ENCODE results near the gene PGA3.
"Not testable (repeated sequence)": the region's sequence is repeated elsewhere in the genome, so short reads cannot be mapped to it uniquely, and the experiment has no call there.

PGA3 gene

DNA sequence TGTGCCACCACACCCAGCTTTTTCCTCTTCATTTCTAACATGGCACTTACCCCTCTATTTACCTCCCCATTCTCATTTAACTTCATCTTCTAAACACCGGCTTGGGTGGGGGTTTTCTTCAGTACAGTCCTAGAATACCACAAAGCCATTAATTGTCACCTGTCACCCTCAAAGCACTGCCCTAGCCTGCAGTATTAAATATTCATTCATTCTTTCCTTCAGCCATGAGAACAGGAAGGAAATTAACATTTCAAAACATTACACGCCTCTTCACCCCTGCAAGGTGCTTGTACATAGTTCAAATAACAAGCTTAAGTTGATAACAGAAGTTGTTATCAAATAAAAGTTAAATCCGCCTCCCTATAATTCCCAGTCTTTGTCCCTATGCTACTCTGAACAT lies 31.4 kb upstream of the PGA3 start:
- no peak for DNase-seq (ENCODE audit: low spot score)

GRCh38 chr11:61172356-61172755 lies 31.0 kb upstream of the PGA3 start:
- no peak for DNase-seq (ENCODE audit: low spot score)

- DNase-seq (ENCODE audit: low spot score): no peak
These were observed 30.4 kb upstream of the PGA3 start for GRCh38 chr11:61172888-61173287.

DNA sequence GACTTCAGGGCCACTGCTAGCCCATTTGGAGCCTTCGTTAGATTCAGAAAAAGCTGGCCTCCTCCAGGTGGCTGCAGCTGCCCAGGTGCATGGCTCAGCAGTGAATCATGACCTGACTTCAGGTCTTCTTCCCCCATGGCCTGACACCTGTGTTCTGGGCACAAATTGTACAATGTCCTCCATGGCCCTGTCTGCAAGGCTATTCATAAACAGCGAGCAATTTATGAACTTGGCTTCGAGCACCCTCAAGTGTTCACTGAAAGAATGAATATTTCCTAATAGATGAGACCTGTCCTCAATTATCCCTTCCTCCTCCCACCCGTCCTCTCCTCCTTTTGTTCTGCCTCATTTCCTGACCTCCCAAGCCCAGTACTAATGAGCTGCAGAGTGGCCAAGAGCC lies 29.9 kb upstream of the PGA3 start:
- no peak for DNase-seq (ENCODE audit: low spot score)

DNA sequence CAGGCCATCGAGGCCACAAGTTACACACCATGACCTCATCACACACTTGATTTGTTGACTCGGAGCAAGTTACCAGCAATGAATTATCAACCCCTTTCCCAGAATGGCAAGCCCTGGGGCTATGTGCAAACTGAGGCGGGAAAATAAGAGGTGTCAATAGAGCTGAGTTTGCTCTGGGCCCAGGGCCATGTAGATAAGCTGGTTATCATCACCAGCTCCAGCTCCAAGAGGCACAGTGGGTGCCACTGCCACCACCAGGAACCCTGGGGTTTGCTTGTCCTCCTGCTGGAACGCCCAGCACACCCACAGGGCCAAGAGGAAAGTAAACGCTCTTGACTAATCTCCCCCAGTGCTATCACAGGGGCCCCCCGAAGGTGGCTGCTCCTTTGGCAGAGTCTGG lies 29.0 kb upstream of the PGA3 start:
- DNase-seq (ENCODE audit: low spot score): no peak

DNA sequence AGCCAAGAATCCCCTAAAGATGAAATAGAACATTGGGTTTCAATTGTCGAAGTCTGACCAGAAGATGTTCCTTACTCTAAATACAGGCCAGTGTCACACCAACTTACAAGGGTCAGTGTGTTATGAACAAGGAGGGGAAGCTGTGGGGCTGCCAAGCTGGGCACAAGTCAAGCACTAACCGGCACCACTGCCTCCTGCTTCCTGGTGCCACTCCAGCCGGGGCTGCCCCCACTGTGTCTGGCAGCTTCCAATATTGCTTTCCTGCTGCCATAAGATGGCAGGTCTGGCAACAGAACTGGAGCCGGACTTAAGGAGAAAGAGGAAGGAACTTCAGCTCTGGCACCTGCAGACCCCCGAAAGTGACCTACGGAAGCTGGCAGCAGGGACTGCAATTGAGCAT lies 28.4 kb upstream of the PGA3 start:
- DNase-seq (ENCODE audit: low spot score): no peak

GRCh38 chr11:61176446-61176845 lies 26.9 kb upstream of the PGA3 start:
- DNase-seq (ENCODE audit: low spot score): no peak

GRCh38 chr11:61180205-61180604 lies 23.1 kb upstream of the PGA3 start:
- DNase-seq (ENCODE audit: low spot score): not testable (repeated sequence)

DNA sequence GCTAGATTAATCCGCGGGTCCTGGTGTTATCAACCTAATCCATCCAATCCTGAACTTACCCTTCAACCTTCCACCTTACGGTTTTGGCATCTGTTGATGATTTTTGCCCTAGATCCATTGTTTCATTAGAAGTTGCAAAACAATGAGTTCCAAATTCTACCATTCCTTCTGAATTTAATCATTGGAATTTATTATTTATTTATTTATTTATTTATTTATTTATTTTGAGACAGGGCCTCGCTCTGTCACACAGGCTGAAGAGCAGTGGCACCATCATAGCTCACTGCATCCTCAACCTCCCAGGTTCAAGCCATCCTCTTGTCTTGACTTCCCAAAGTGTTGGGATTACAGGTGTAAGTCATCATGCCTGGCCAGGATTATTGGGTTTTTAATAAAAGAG lies 21.8 kb upstream of the PGA3 start:
- DNase-seq (ENCODE audit: low spot score): no peak

DNA sequence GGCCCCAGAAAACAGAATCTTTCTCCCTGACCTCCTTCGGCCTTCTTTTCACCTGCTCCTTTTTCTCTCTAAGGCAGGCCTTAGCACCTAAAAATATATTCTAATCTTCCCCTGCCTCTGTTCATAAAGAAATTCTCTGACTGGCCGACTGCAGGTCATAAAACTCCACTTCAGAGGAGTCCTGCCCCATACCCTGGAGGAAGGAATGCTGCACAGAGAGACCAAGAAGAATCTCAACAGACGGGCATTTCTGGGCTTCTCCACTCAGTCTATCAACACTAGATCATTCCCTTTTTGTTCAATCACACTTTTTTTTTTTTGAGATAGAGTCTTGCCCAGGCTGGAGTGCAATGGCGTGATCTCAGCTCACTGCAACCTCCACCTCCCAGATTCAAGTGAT lies 19.7 kb upstream of the PGA3 start:
- no peak for DNase-seq (ENCODE audit: low spot score)

GRCh38 chr11:61186504-61186903 lies 16.8 kb upstream of the PGA3 start:
- no peak for DNase-seq (ENCODE audit: low spot score)

DNA sequence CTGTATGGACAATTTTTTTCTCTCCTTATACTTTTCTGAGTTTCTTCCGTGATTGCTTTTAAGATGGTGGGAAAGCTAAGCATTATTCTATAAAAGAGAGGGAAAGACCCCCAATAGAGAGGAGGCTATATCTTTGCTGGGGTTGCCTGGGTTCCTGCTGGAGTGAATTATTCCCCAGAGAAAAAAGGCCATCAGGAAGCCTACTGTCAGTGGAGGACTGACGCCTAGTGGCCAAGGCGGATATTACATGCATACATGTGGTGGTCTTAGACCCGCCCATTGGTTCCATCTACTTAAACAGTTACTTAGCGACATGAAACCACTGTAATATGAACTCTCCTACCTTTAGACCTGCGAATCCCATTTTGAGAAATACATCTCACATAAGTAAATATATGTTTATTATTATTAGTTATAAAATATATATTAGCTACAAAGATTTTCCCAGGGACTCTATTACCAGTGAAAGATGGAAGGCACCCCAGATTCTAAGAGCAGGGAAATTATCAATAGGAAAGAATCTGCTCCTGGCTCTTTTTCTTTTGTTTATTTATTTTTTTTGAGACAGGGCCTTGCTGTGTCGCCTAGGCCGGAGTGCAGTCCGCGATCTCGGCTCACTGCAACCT lies 15.7 kb upstream of the PGA3 start:
- DNase-seq (ENCODE audit: low spot score): peak; percentile 68

- DNase-seq (ENCODE audit: low spot score): no peak
These were observed 13.4 kb upstream of the PGA3 start for GRCh38 chr11:61189933-61190332.

GRCh38 chr11:61193596-61193995 lies 9.7 kb upstream of the PGA3 start:
- DNase-seq (ENCODE audit: low spot score): no peak

DNA sequence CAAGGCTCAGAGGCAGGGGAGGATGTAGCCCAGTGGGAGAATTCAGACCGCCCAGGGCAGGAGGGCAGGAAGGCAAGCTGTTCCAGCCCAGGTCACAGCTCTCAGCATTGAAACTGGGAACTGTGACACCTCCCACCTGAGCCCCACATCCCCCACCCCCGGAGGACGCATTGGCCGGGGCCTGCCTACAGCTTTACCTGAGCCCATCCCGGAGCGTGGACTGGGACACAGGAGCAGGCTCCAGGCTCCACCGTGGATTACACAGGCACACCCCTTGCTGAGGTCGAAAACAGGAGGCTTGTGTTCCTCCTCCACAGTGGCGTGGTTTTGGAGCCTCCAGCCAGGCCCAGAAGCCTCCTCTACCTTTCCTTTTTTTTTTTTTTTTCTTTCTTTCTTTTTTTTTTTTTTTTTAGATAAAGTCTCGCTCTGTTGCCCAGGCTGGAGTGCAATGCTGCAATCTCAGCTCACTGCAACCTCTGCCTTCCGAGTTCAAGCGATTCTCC lies 9.1 kb upstream of the PGA3 start:
- no peak for DNase-seq (ENCODE audit: low spot score)

DNA sequence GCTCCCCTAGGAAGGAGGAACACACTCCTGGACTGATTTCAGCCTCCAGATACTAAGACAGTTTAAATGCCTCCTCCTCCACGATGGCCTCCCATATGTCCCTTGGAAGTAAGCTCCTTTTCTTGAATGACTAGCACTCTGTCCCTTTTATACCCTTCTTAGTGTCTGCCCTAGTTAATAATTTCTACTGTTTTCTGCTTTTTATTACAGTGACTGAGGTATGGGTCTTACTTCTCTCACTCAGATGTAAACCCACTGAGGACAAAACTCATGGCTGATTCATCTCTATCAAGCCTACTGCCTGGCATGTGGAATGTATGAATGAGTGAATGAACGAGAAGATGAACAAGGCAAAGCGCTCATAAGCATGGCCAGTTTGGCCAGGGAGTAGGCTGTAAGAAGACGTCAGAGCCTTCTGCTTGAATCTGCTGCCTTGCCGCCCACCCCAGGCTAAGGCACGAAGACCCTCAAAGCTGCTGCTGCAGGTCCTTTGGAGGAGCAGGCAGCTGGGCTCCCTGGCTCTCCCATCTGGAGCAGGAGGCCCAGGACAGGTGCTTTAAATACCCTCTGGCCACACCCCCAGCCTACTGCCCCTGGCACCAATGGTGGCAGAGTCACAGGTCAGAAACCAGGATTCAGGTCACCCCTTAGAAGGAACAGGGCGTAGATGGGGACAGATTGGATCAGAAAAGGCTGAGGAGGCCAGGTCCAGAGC lies 8.2 kb upstream of the PGA3 start:
- DNase-seq (ENCODE audit: low spot score): no peak

GRCh38 chr11:61195719-61196118 lies 7.6 kb upstream of the PGA3 start:
- no peak for DNase-seq (ENCODE audit: low spot score)

DNA sequence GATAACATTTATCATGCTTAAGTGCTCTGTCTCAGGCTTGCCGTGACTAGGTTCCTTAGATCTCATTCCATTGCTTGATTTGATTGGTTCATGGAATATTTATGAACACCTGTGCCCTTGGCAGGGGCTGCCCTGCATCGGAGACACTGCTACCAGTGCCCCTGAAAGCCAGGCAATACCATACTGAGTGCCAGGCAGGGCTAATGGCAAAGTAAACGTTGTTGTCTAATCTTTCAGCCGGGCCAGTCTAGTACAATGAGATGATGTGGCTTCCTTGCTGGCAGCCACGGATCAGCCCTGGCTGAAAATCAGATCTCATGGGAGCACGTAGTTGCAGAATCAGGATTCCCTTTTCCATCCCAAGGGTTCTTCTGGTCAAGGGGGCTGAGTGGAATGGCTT lies 5.0 kb upstream of the PGA3 start:
- DNase-seq (ENCODE audit: low spot score): no peak

GRCh38 chr11:61198948-61199523 lies 4.3 kb upstream of the PGA3 start:
- no peak for DNase-seq (ENCODE audit: low spot score)

GRCh38 chr11:61201476-61201875 lies 1.8 kb upstream of the PGA3 start:
- DNase-seq (ENCODE audit: low spot score): no peak

DNA sequence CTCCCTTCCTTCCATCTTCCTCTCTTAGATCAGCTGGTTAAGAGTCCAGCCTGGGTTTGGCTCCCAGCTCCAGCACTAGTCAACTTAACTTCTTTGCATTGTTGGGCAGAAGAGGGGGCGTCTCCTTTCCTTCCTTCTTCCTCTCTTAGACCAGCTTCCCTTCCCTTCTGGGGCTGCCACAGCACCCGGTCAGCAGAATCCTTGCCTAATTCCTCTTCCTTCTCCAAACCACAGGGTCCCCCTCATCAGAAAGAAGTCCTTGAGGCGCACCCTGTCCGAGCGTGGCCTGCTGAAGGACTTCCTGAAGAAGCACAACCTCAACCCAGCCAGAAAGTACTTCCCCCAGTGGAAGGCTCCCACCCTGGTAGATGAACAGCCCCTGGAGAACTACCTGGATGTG lies 558 bp downstream of the PGA3 start:
- not testable (repeated sequence) for DNase-seq (ENCODE audit: low spot score)

DNA sequence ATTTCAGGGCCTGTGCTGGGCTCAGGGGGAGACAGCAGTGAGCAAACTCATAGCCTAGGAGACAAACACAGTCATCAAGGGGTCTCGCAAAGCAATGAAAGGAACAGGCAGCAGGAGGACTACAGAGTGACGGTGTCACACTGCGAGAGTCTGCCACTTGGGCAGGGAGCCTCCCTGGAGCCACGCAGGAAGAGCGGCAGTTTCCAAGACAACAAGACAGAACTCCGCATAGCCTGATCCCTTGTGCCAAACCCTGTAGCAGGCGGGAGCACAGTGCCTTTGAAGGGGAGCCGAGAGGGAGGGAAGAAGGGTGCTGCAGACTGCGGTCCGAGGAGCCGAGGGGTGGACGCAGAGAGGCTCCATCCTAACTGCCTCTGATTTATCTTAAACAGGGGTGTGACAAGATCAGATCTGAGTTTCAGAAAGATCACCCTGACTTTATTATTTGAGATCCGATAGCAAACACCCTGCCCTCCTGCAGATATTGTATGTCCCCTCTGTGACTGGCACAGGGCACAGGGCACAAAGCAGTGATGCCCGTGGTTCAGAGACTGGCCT lies 1.3 kb downstream of the PGA3 start:
- DNase-seq (ENCODE audit: low spot score): not testable (repeated sequence)

GRCh38 chr11:61207636-61208310 lies 4.5 kb downstream of the PGA3 start:
- not testable (repeated sequence) for DNase-seq (ENCODE audit: low spot score)

Measured in SW480 (cell line).